AG04450 (cell line): ENCODE data around the gene RMRP. TPM values are rescaled to one million over a fixed set of nuclear protein-coding genes. Genes with fewer than 3 reads are reported as not detected.

Experiments used
- CTCF ChIA-PET: fragments of 300-600, 350-600 bp; formaldehyde crosslinking; extraction: SDS; loops from one replicate; lab custom pipeline; 2022; ENCODE audit warnings: antibody characterized with exemption, inconsistent platforms; lab: Charles Lee
- POLR2A ChIA-PET: fragments of 350-600 bp; formaldehyde crosslinking; extraction: SDS; loops from one replicate; lab custom pipeline; 2021; ENCODE audit warnings: antibody characterized with exemption, inconsistent platforms; lab: Yijun Ruan, JAX
- DNase-seq: peaks from one replicate; pipeline ENCODE4 v3.0.0-alpha.2; 2011; ENCODE audit warnings: low read depth, low spot score
- H3K27ac ChIP-seq: one replicate; pipeline ENCODE4 v1.5.1; 2012; ENCODE audit warnings: low read depth, low read length, control low read depth
- H3K27me3 ChIP-seq: one replicate; pipeline ENCODE4 v1.6.0; 2012; ENCODE audit warnings: low read length; ENCODE audit not compliant: control insufficient read depth, insufficient read depth
- H3K4me3 ChIP-seq: 2 replicates; pipeline ENCODE4 v1.5.1; 2011; ENCODE audit warnings: mild to moderate bottlenecking, low read depth, low read length, control low read depth
- H3K9me3 ChIP-seq: 2 replicates; pipeline ENCODE4 v1.5.1; 2012; ENCODE audit warnings: low read length; ENCODE audit not compliant: control insufficient read depth, insufficient read depth
- CTCF ChIP-seq: IDR thresholded peaks from 2 replicates; pipeline ENCODE4 v1.5.1; 2011; ENCODE audit warnings: low read depth, low read length, control low read depth, inconsistent platforms
- polyA plus RNA-seq: library from polyadenylated mRNA; depleted of rRNA; stranded (reverse); fragments of >200 nt; gene quantifications from 2 replicates; pipeline ENCODE4 v1.2.3, GENCODE V29; 2011

RMRP gene
- polyA plus RNA-seq, 1 experiment = 173 TPM

- CTCF ChIA-PET = interaction anchor here (0.6 to 3.7 kb wide), 17 partner anchors 10 to 166 kb away, joined by 3 to 30 read pairs (median 3); partner anchors contain the start of genes CREB3 and TLN1
- peak; percentile 49 for TF ChIP-seq CTCF
- Histone ChIP-seq H3K27me3 (no peaks in the 10 kb centered on the region), H3K4me3 (peak within 1 kb of the TSS; percentile 93), H3K27ac (peak within 1 kb of the TSS; percentile 96), H3K9me3 (peaks cover 3% of the 10 kb centered on the region; the same call in 1 of the 2 replicates)
- POLR2A ChIA-PET = interaction anchor here (0.9 to 3.8 kb wide), 12 partner anchors 12 to 91 kb away, joined by 3 to 75 read pairs (median 6); partner anchors contain the start of genes CREB3, GBA2, RGP1 and TLN1
- DNase-seq = no peak
Observed at GRCh38 chr9:35658137-35658967, 533 bp upstream of the RMRP start, which contains the start of gene CCDC107. CCDC107 (plus strand) TSS chr9:35658292; CDS start chr9:35658380, 88 bp downstream.

GRCh38 chr9:35656831-35657545 lies 831 bp downstream of the RMRP start:
- Histone ChIP-seq H3K27ac (peak overlapping the region; percentile 96), H3K27me3 (no peaks in the 10 kb centered on the region), H3K9me3 (peaks cover 3% of the 10 kb centered on the region; the same call in 1 of the 2 replicates), H3K4me3 (peak overlapping the region; percentile 48)
- ChIA-PET CTCF (interaction anchor here (0.8 to 3.7 kb wide), 6 partner anchors 10 to 73 kb away, joined by 3 to 30 read pairs (median 10); partner anchors contain the start of genes CREB3 and TLN1), POLR2A (interaction anchor here (0.5 to 3.8 kb wide), 10 partner anchors 12 to 1552 kb away, joined by 3 to 75 read pairs (median 6); partner anchors contain the start of gene TPM2)
- no peak for DNase-seq
- TF ChIP-seq CTCF = no peak

GRCh38 chr9:35656348-35656747 lies 1.5 kb downstream of the RMRP start:
- TF ChIP-seq CTCF = no peak
- POLR2A ChIA-PET = interaction anchor here (3.8 kb wide), 1 partner anchor 31 kb away, joined by 75 read pairs; the partner anchor contains the start of gene TPM2
- Histone ChIP-seq H3K9me3 (peaks cover 3% of the 10 kb centered on the region; the same call in 1 of the 2 replicates), H3K27ac (no peak overlapping the region), H3K4me3 (no peak overlapping the region), H3K27me3 (no peaks in the 10 kb centered on the region)
- DNase-seq = no peak
- CTCF ChIA-PET = interaction anchor here (1.0 to 3.7 kb wide), 4 partner anchors 9 to 73 kb away, joined by 3 to 30 read pairs (median 10); partner anchors contain the start of genes CREB3 and TLN1

- no peak for DNase-seq
- TF ChIP-seq CTCF = no peak
- Histone ChIP-seq H3K27me3 (no peaks in the 10 kb centered on the region), H3K27ac (no peak overlapping the region), H3K9me3 (peaks cover 3% of the 10 kb centered on the region; the same call in 1 of the 2 replicates), H3K4me3 (no peak overlapping the region)
- POLR2A ChIA-PET = interaction anchor here (0.6 kb wide), 1 partner anchor 75 kb away, joined by 3 read pairs; no protein-coding TSS in a partner anchor
- CTCF ChIA-PET = interaction anchor here (0.5 to 1.0 kb wide), 3 partner anchors 37 to 78 kb away, joined by 5 to 6 read pairs (median 5); no protein-coding TSS in a partner anchor
Observed at GRCh38 chr9:35653611-35654010, 4.2 kb downstream of the RMRP start.
